ENCODE measurements around the gene EMC9.

EMC9 gene

GRCh38 chr14:24132061-24132685 is 9.2 kb downstream of the EMC9 start:
- in situ Hi-C loops (cut with MboI; ENCODE audit: low sequenced_read_pairs): no loop called here

GRCh38 chr14:24131549-24131966 is 9.8 kb downstream of the EMC9 start:
- in situ Hi-C loops (cut with MboI; ENCODE audit: low sequenced_read_pairs): no loop called here

GRCh38 chr14:24130717-24131548 is 10.5 kb downstream of the EMC9 start:
- in situ Hi-C loops (cut with MboI; ENCODE audit: low sequenced_read_pairs): no loop called here

GRCh38 chr14:24130380-24130716 is 11.0 kb downstream of the EMC9 start, which contains the start of gene FITM1:
TSS of gene FITM1 (plus strand) at chr14:24130659. CDS start at chr14:24131564, 905 bp downstream.
- in situ Hi-C loops (cut with MboI; ENCODE audit: low sequenced_read_pairs): no loop called here

GRCh38 chr14:24129410-24129998 is 11.9 kb downstream of the EMC9 start:
- in situ Hi-C loops (cut with MboI; ENCODE audit: low sequenced_read_pairs): no loop called here

- in situ Hi-C loops (cut with MboI; ENCODE audit: low sequenced_read_pairs): no loop called here
Observed at GRCh38 chr14:24127673-24128072, 13.7 kb downstream of the EMC9 start.

GRCh38 chr14:24126939-24127338 is 14.5 kb downstream of the EMC9 start:
- in situ Hi-C loops (cut with MboI; ENCODE audit: low sequenced_read_pairs): no loop called here

- in situ Hi-C loops (cut with MboI; ENCODE audit: low sequenced_read_pairs): no loop called here
Observed at GRCh38 chr14:24123424-24124417, 17.7 kb downstream of the EMC9 start.

GRCh38 chr14:24122898-24123297 is 18.5 kb downstream of the EMC9 start:
- in situ Hi-C loops (cut with MboI; ENCODE audit: low sequenced_read_pairs): no loop called here

GRCh38 chr14:24122416-24122815 is 19.0 kb downstream of the EMC9 start:
- in situ Hi-C loops (cut with MboI; ENCODE audit: low sequenced_read_pairs): no loop called here

GRCh38 chr14:24121210-24121609 is 20.2 kb downstream of the EMC9 start:
- in situ Hi-C loops (cut with MboI; ENCODE audit: low sequenced_read_pairs): no loop called here

GRCh38 chr14:24119691-24120090 is 21.7 kb downstream of the EMC9 start:
- in situ Hi-C loops (cut with MboI; ENCODE audit: low sequenced_read_pairs): no loop called here

- in situ Hi-C loops (cut with MboI; ENCODE audit: low sequenced_read_pairs): no loop called here
Observed at GRCh38 chr14:24117179-24117578, 24.2 kb downstream of the EMC9 start.

- in situ Hi-C loops (cut with MboI; ENCODE audit: low sequenced_read_pairs): no loop called here
Observed at GRCh38 chr14:24116128-24116814, 25.1 kb downstream of the EMC9 start.

- in situ Hi-C loops (cut with MboI; ENCODE audit: low sequenced_read_pairs): no loop called here
Observed at GRCh38 chr14:24115422-24116127, 25.8 kb downstream of the EMC9 start.

- in situ Hi-C loops (cut with MboI; ENCODE audit: low sequenced_read_pairs): no loop called here
Observed at GRCh38 chr14:24114532-24115421, 26.6 kb downstream of the EMC9 start, which contains the start of the genes DCAF11 and NRL. TSS of gene DCAF11 (plus strand) at chr14:24114777. CDS start at chr14:24115595, 818 bp downstream. TSS of gene NRL (minus strand) at chr14:24114949. CDS start at chr14:24082848, 32,101 bp downstream.

GRCh38 chr14:24113801-24114531 is 27.4 kb downstream of the EMC9 start:
- in situ Hi-C loops (cut with MboI; ENCODE audit: low sequenced_read_pairs): no loop called here

GRCh38 chr14:24113379-24113800 is 28.0 kb downstream of the EMC9 start:
- in situ Hi-C loops (cut with MboI; ENCODE audit: low sequenced_read_pairs): no loop called here

All from HL-60/S4 (cell line).